Fibroblast of lung (primary cell): ENCODE data around the gene LNX2. TPM values are rescaled to one million over a fixed set of nuclear protein-coding genes. Genes with fewer than 3 reads are reported as not detected.
A peak's percentile ranks its signal among the peaks of the same experiment; 100 is the strongest.

Source experiments
- DNase-seq, 2 donors: peaks; one replicate each; pipeline versions ENCODE4 v3.0.0 to v3.0.0-alpha.2; 2010; ENCODE audit warnings: low read depth in 2 of 2
- H2AFZ ChIP-seq: 2 replicates; pipeline ENCODE4 v1.5.1; 2012; ENCODE audit warnings: low read length, control low read depth, inconsistent platforms
- H3K27ac ChIP-seq: 2 replicates; pipeline ENCODE4 v1.5.1; 2011; ENCODE audit warnings: low read length, control low read depth; ENCODE audit not compliant: insufficient read depth
- H3K27me3 ChIP-seq: 2 replicates; pipeline ENCODE4 v1.5.1; 2011; ENCODE audit warnings: mild to moderate bottlenecking, low read length; ENCODE audit not compliant: control insufficient read depth, insufficient read depth
- H3K36me3 ChIP-seq: 2 replicates; pipeline ENCODE4 v1.5.1; 2011; ENCODE audit warnings: low read length; ENCODE audit not compliant: control insufficient read depth, insufficient read depth
- H3K4me1 ChIP-seq: 2 replicates; pipeline ENCODE4 v1.5.1; 2011; ENCODE audit warnings: low read length; ENCODE audit not compliant: control insufficient read depth, insufficient read depth; ENCODE audit errors: extremely low read depth
- H3K4me2 ChIP-seq: 2 replicates; pipeline ENCODE4 v1.5.1; 2011; ENCODE audit warnings: low read length, control low read depth; ENCODE audit not compliant: insufficient read depth; ENCODE audit errors: extremely low read depth
- H3K4me3 ChIP-seq, 4 experiments: fragments of 200-600 bp in 1 of 4; sonication (generic) in 1 of 4; replicated peaks in 1 of 4; 2 replicates each; pipeline ENCODE4 v1.5.1; 2011 to 2016; ENCODE audit warnings: low read length in 4 of 4, low read depth in 3 of 4, mild to moderate bottlenecking in 3 of 4, control low read depth in 2 of 4, inconsistent platforms in 1 of 4, mixed read lengths in 1 of 4; ENCODE audit not compliant: insufficient read depth in 1 of 4; ENCODE audit errors: control extremely low read depth in 1 of 4
- H3K79me2 ChIP-seq: 2 replicates; pipeline ENCODE4 v1.5.1; 2012; ENCODE audit warnings: mild to moderate bottlenecking, low read length, inconsistent platforms; ENCODE audit not compliant: control insufficient read depth, insufficient read depth
- H3K9ac ChIP-seq: 2 replicates; pipeline ENCODE4 v1.5.1; 2011; ENCODE audit warnings: mild to moderate bottlenecking, low read length, control low read depth; ENCODE audit not compliant: insufficient read depth
- H3K9me3 ChIP-seq: 2 replicates; pipeline ENCODE4 v1.5.1; 2012; ENCODE audit warnings: low read depth, low read length; ENCODE audit not compliant: control insufficient read depth, insufficient read depth
- H4K20me1 ChIP-seq: 2 replicates; pipeline ENCODE4 v1.5.1; 2011; ENCODE audit warnings: low read length; ENCODE audit not compliant: control insufficient read depth, insufficient read depth; ENCODE audit errors: extremely low read depth
- EZH2 ChIP-seq: IDR thresholded peaks from 2 replicates; pipeline ENCODE4 v1.5.1; 2012; ENCODE audit warnings: low read length, control low read depth, mild to moderate bottlenecking; ENCODE audit errors: missing control alignments
- polyA plus RNA-seq, 2 donors: library from polyadenylated mRNA; depleted of rRNA in 1 of 2; stranded (reverse) in 1 of 2; unstranded in 1 of 2; fragments of >200 nt; gene quantifications; 2 replicates each; pipeline ENCODE4 v1.2.1, GENCODE V29; 2011 to 2012; ENCODE audit warnings: missing spikeins in 1 of 2
- total RNA-seq: library from RNA; depleted of rRNA; stranded (reverse); fragments of >200 nt; gene quantifications from 2 replicates; pipeline ENCODE4 v1.2.1, GENCODE V29; 2014
- TF ChIP-seq, protein P1 (sequence below), 2 donors: IDR thresholded peaks in 1 of 2; conservative IDR thresholded peaks in 1 of 2; 1 replicate in 1 of 2; 2 replicates in 1 of 2; pipeline ENCODE4 v1.5.1; 2011 to 2012; ENCODE audit warnings: low read length in 2 of 2, control low read depth in 1 of 2, inconsistent platforms in 1 of 2, low read depth in 1 of 2, mild to moderate bottlenecking in 1 of 2

Gene LNX2
- total and polyA plus RNA-seq, 2 donors (not counting 1 experiment from before 2014, with no cell fraction given) = 6.0 to 7.6 TPM

DNA sequence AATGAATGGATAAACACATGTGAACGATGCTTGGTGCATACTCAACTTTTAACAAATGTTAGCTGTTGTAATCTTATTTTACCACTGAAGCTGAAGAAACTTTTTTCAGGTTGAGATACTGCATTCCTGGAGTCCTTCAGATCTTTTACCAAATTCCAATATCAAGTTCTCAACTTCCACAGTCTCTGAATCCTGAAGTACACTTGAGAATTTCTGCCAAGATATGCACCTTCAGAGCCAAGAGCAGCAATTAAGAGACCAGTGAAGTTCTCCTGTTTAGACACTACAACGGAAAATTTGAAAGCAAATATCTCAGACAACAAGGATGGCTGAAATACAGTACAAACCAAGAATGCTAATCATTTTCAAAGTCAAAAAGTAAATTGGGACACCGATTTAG is 85.3 kb downstream of the LNX2 start:
- peaks cover 2% of the 10 kb centered on the region for H3K4me1 ChIP-seq
- no peaks in the 10 kb centered on the region for H3K36me3 ChIP-seq
- H3K27me3 ChIP-seq = no peaks in the 10 kb centered on the region
- no peaks in the 10 kb centered on the region for H4K20me1 ChIP-seq
- no peak overlapping the region for H3K9ac ChIP-seq
- H3K4me2 ChIP-seq = no peak overlapping the region
- H2AFZ ChIP-seq = no peak overlapping the region
- H3K79me2 ChIP-seq = no peaks in the 10 kb centered on the region
- H3K27ac ChIP-seq = no peak overlapping the region
- H3K4me3 ChIP-seq = no peak overlapping the region
- DNase-seq = peak in 1 of 2 donors; percentile 30
- no peaks in the 10 kb centered on the region for H3K9me3 ChIP-seq
- TF ChIP-seq, protein P1, sequence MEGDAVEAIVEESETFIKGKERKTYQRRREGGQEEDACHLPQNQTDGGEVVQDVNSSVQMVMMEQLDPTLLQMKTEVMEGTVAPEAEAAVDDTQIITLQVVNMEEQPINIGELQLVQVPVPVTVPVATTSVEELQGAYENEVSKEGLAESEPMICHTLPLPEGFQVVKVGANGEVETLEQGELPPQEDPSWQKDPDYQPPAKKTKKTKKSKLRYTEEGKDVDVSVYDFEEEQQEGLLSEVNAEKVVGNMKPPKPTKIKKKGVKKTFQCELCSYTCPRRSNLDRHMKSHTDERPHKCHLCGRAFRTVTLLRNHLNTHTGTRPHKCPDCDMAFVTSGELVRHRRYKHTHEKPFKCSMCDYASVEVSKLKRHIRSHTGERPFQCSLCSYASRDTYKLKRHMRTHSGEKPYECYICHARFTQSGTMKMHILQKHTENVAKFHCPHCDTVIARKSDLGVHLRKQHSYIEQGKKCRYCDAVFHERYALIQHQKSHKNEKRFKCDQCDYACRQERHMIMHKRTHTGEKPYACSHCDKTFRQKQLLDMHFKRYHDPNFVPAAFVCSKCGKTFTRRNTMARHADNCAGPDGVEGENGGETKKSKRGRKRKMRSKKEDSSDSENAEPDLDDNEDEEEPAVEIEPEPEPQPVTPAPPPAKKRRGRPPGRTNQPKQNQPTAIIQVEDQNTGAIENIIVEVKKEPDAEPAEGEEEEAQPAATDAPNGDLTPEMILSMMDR (conservative IDR thresholded peaks at IDR 0.05 in 1 of 2, IDR thresholded peaks at IDR 0.05 in 1 of 2; ENCODE audit: low read depth in 1 of 2, low read length in 2 of 2) = no peak
- TF ChIP-seq EZH2 = no peak

DNA sequence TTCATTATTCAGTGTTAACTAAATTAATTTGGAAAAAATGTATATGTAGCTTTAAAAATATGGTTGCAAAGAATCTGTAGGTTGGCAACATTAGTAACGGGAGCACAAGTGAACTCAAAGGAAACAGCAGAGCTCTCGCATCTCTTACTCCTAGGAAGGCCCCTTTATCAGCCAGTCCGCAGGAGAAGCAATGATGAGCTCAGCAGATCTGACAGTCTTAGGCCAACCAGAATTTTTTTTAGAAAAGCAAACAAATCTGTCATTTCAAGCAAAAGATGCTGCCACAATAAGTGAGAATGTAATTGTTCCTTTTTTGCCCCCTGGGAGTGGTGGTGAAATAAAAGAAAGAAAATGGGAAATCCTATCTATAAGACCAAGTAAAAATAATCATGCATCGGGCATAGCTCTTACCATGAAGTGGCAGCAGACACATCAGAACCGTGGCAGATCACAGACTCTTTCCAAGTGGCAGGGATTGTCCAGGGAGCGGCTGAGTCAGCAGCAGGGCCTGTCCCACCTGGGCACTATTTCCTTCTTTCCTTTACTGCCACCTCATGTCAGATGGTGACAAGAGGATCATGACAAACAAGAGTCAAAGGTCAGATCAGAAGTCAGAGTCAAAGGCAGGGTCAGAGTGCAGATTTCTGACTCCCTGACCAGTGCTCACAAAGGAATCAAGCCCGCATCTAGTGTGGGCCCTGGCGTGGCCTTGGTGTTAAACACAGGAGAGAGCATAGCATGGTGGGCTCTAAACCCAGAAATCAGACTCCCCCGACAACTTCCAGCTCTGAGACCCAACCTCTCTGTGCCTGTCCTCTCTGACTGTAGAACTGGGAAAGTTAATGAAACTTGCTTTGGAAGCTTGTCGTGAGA is 86.0 kb downstream of the LNX2 start:
- H3K4me2 ChIP-seq = no peak overlapping the region
- H3K9ac ChIP-seq = no peak overlapping the region
- TF ChIP-seq, protein P1 (conservative IDR thresholded peaks at IDR 0.05 in 1 of 2, IDR thresholded peaks at IDR 0.05 in 1 of 2; ENCODE audit: low read depth in 1 of 2, low read length in 2 of 2) = no peak
- TF ChIP-seq EZH2 = no peak
- no peaks in the 10 kb centered on the region for H3K27me3 ChIP-seq
- DNase-seq = no peak
- no peaks in the 10 kb centered on the region for H3K9me3 ChIP-seq
- H2AFZ ChIP-seq = no peak overlapping the region
- H3K79me2 ChIP-seq = no peaks in the 10 kb centered on the region
- peaks cover 2% of the 10 kb centered on the region for H3K4me1 ChIP-seq
- H3K4me3 ChIP-seq = no peak overlapping the region
- H3K36me3 ChIP-seq = no peaks in the 10 kb centered on the region
- no peaks in the 10 kb centered on the region for H4K20me1 ChIP-seq
- no peak overlapping the region for H3K27ac ChIP-seq

DNA sequence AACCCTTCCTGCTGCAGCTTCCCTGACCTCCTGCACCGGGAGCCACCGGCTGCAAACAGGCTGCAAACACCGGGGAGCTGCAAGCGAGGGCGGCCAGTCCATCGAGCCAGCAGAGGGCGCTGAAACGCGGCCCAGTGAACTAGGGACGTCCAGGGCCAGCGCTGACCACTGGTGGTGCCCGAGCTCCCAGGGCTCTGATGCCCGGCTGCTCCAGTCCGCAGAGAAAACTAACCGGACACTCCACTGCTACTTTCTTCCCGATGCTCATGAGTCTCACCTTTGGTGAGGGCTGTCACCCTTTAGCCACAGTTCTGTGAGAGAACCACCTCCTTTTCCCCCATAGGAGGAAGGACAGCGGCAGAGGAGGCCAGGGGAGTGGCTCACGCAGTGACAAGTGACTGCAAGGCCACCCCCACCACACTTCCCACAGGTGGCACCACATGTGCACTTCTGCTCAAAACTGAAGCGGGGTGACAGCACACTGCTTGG is 87.1 kb downstream of the LNX2 start:
- H3K27me3 ChIP-seq = no peaks in the 10 kb centered on the region
- no peaks in the 10 kb centered on the region for H4K20me1 ChIP-seq
- H3K27ac ChIP-seq = no peak overlapping the region
- peak overlapping the region; percentile 81 for H2AFZ ChIP-seq
- H3K4me1 ChIP-seq = peaks cover 2% of the 10 kb centered on the region
- H3K4me2 ChIP-seq = peak overlapping the region; percentile 78
- no peaks in the 10 kb centered on the region for H3K79me2 ChIP-seq
- no peaks in the 10 kb centered on the region for H3K36me3 ChIP-seq
- DNase-seq = peak; percentile 55 to 69
- no peak overlapping the region for H3K9ac ChIP-seq
- H3K4me3 ChIP-seq = peak overlapping the region in 2 of 4 experiments; percentile 14 to 33
- TF ChIP-seq EZH2 = no peak
- TF ChIP-seq, protein P1 (conservative IDR thresholded peaks at IDR 0.05 in 1 of 2, IDR thresholded peaks at IDR 0.05 in 1 of 2; ENCODE audit: low read depth in 1 of 2, low read length in 2 of 2) = peak; percentile 92 to 97
- H3K9me3 ChIP-seq = no peaks in the 10 kb centered on the region
